NCI-H2196 treated with DMSO at 0.1 percent for 48 hours (cell line): ENCODE measurements around the gene MINK1.
"Not testable (repeated sequence)": the region's sequence is repeated elsewhere in the genome, so short reads cannot be mapped to it uniquely, and the experiment has no call there.

Experiments used
- DNase-seq: peaks from one replicate; lab custom pipeline; 2025; ENCODE audit not compliant: unreplicated experiment; lab: John Stamatoyannopoulos, UW

The MINK1 gene

GRCh38 chr17:4897785-4898184 lies 64.6 kb downstream of the MINK1 start:
- DNase-seq, result no peak

DNA sequence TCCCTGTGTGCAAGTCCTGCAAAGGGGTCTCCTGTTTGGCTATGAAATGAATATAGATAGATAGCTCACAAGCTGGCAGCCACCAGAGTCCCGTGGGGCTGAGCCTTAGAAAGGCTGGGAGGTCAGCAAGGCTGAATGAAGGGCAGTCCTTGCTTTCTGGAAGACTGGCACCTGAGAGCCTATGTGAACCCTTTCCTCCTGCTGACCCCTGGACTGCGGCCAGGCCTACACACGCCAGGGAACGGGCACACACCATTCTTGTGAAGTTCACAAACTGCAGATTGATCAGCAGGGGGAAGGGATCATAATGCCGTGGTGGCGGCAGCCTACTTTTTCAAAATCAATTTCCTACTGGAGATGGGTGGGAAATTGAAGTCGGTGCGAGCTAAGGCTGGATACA lies 65.2 kb downstream of the MINK1 start:
- no peak for DNase-seq

DNA sequence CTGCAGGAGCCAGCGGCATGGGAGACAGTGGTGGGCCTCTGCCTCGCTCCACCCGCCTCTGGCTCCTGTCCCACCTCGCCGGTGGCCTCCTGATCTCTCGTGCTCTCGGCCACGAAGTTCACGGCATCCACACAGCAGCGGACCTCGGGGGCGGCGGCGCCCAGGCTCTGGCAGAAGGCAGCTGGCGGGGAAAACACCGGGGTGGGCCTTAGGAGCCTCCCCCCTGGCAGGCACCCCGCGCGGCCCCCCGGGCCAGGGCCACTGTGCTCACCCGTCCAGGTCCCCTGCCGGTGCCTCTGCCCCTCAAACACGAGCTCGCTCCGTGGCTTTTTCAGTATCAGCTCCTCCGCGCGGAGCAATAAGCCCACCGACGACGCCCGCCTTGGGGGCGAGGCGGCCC lies 65.8 kb downstream of the MINK1 start:
- no peak for DNase-seq

- peak; percentile 17 for DNase-seq
Measured at GRCh38 chr17:4899341-4900230, 66.4 kb downstream of the MINK1 start, which contains the start of gene C17orf107. C17orf107 (plus strand) TSS chr17:4899536; CDS start chr17:4899763, 227 bp downstream.

DNA sequence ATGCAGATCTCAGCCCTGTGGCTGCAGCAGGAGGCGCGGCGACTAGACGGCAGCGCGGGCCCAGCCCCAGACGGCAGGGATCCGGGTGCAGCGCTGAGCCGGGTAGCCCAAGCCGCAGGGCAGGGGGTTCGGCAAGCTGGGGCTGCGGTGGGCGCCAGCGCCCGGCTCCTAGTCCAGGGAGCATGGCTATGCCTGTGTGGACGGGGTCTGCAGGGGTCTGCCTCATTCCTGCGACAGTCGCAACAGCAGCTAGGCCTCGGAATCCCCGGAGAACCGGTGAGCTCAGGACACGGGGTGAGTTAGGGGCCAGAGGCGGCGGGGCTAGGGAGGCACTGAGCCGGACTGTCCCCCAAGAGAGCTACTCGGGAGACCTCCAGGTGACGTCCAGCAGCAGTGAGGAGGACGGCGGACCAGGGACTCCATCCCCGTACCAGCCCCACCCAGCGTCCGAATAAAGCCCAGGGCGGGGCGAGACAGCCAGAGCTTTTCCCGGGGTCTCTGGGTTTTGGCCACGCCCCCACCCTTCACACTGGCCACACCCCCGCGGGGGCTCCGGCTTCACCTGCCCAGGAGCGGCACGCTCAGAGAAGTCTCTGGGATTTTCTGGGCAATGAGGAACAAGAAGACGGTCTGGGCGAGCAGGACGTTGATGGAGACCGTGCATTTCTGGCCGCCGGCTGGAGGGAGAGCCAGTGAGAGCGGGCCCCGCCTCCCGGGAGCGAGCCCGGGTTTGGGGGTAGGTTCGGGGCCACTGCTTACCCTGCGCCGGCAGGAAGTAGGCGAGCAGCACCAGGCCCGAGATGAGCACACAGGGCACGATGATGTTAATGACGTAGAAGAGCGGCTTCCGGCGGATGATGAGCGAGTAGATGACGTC lies 67.3 kb downstream of the MINK1 start:
- DNase-seq, result no peak

DNA sequence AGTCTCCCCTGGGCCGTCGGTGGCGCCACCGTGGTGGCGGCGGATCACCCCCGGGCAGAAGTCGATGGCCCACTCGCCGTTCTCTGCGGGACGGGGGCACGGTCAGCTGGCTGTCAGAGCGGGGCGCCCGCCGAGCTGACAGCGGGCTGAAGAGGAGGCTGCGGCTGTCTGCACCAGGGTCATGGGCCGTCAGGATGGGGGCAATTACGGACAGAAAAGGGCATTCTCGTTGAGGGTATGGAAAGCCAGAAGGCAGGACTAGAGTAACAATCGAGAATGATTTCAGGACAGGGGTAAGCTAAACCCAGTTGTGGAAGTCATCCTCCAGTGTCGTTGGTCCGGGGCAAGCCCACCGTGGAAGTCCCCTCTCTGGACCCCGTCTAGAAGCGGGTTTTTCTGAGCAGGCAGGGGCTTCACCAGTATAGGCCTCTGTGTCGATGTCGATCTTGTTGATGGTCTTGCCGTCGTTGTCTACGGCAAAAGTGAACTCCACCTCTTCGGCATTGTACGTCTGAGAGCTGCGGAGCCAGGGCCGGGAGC lies 68.0 kb downstream of the MINK1 start:
- no peak for DNase-seq

GRCh38 chr17:4901648-4902344 lies 68.7 kb downstream of the MINK1 start:
- DNase-seq, result no peak

GRCh38 chr17:4902540-4902939 lies 69.4 kb downstream of the MINK1 start:
- no peak for DNase-seq

- peak; percentile 23 for DNase-seq
Measured at GRCh38 chr17:4903051-4903818, 70.1 kb downstream of the MINK1 start, which contains the start of gene CHRNE. CHRNE (minus strand) TSS chr17:4903098; CDS start chr17:4903063, 35 bp downstream.

- not testable (repeated sequence) for DNase-seq
Measured at GRCh38 chr17:4906642-4907041, 73.5 kb downstream of the MINK1 start.

DNA sequence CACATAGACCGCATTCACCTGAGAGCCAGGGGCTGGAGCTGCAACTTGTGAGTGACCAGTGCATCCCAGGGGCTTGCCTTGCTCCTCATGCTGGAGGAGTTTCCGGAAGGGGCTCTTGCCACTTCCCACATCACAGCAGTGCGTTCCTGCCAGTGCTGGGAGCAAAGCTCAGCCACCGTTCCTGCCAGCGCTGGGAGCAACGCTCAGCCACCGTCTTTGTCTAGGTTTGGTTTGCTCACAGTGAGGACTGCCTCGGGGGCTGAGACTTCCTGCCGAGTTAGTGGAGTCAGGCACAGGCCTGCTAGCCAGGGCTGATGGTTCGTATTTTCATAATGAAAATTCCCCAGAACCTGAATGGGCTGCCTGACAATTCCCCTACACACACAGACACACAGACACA lies 75.2 kb downstream of the MINK1 start:
- no peak for DNase-seq

- peak; percentile 71 for DNase-seq
Measured at GRCh38 chr17:4908711-4909496, 75.8 kb downstream of the MINK1 start.

DNA sequence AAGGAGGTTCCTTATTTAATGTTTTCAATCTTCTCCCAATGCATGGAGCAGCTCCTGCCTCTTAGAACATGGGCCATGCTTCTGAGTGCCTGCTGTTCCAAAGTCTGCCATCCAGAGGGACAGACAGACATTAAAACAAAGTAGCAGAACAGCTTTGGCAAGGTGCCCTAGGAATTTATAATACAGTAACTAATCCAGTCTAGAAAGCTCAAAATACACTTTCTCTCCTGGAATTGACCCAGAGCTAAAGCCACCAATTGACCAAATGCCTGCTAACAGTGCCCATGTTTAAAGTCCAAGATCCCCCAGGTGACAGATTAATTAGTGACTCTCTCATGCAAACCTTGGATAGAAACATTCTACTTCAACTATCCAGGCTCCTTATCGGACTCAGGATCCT lies 80.9 kb downstream of the MINK1 start:
- DNase-seq, result no peak

DNA sequence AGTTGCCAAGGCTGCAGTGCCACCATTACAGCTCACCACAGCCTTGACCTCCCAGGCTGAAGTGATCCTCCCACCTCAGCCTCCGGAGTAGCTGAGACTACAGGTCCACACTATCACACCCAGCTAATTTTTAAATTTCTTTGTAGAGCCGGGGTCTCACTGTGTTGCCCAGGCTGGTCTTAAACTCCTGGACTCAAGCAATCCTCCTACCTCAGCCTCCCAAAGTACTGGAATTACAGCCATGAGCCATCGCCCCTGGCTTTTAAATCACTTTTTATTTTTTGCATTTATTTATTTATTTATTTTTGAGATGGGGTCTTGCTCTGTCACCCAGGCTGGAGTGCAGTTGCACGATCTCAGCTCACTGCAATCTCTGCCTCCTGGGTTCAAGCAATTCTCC lies 81.4 kb downstream of the MINK1 start:
- DNase-seq, result not testable (repeated sequence)

- DNase-seq, result no peak
Measured at GRCh38 chr17:4919511-4920047, 86.4 kb downstream of the MINK1 start.

DNA sequence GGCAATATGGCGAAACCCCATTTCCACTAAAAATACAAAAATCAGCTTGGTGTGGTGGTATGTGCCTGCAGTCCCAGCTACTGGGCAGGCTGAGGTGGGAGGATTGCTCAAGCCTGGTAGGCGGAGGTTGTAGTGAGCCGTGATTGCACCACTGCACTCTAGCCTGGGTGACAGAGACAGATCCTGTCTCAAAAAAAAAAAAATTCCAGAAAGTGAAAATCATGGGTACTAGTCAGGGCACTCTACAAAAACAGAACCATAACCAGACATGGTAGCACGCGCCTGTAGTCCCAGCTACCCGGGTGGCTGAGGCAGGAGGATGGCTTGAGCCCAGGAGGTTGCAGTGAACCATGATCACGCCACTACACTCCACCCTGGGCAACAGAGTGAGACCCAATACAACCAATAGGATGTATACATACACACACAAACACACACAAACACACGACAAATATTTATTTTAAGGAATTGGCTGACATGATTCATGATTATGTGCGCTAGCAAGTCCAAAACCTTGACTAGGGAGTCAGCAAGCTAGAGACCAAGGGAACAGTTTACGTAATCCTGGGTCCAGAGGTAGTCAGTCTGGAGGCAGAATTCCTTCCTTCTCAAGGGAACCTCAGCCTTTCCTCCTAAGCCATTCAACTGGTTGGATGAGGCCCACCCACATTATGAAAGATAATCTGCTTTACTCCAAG lies 87.4 kb downstream of the MINK1 start:
- no peak for DNase-seq

GRCh38 chr17:4921320-4921719 lies 88.2 kb downstream of the MINK1 start:
- DNase-seq, result no peak

- DNase-seq, result not testable (repeated sequence)
Measured at GRCh38 chr17:4926577-4927335, 93.6 kb downstream of the MINK1 start.
